Measurements from ENCODE around the gene NYAP1. TPM values are rescaled to one million over a fixed set of nuclear protein-coding genes. Genes with fewer than 3 reads are reported as not detected.

The NYAP1 gene
- total RNA-seq (2021): 1.3 and 3.2 TPM in 2 replicates
- percentile 24 among the genes with signal in this experiment for Bru-seq, nascent RNA
- percentile 27 among the genes with signal in this experiment for BruChase-seq, experiment 1, labeled RNA remaining after a 2-hour chase
- BruChase-seq, experiment 2, labeled RNA remaining after a 6-hour chase: percentile 31 among the genes with signal in this experiment
- long read RNA-seq, partial matches to known transcripts: 0 of 1 reads
- long read RNA-seq, other reads (novel, unspliced or antisense): 1 of 1 reads

DNA sequence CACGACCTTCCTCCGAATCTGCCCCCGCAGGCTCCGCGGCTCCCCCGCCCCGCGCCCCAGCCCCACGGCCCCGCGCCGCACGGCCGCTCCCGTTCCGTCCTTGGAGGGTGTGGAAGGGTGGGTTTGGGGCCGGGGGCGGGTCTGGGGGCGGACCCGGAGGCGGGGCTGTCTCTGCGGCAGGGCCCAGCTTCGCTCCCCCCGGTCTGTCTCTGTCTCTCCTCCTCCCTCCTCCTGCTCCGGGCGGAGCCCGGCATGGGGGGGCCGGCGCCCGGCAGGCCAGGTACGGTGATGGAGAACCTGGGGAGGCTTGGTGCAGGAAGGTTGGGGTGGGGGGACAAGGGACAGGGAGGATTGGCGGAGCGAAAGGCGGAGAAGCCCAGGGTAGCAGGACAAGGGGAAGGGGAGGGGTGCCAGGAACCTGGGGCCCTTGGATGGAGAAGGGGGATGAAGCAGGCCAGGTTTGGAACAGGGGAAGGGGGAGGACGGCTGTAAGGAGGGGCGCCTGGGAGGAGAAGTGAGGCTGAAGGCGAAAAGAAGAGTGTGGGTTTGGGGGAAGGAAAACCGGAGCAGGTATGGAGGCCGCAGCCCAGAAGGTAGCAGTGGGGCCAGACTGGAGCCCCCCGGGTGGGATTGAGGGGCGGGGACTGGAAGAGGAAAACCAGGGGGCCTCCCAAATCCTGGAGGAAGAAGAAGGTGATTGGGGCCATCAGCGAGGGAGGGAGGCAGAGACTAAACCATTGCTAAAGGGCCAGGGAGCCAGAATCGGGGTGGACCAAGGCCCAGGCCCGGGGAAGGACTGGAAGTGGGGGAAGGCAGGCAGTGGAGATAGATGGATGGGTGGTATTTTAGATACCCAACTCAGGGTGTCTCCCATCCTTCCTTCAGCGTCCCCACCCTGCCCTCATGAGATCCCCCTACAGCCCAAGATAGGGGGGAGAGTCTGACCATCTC is at the start of gene NYAP1:
NYAP1 (plus strand) TSS at position 206 of the 951 bp plus-strand sequence. CDS start 1,385 bp downstream, outside the sequence.
- CTCF ChIA-PET: interaction anchor here (0.5 kb wide), 1 partner anchor 80 kb away, joined by 4 read pairs; no protein-coding TSS in a partner anchor
- H3K4me1 ChIP-seq (ENCODE audit: insufficient read depth, low read length, poor library complexity, severe bottlenecking): peaks cover 14% of the 10 kb centered on the region
- no peak within 1 kb of the TSS for H3K27ac ChIP-seq (ENCODE audit: low read depth, low read length, poor library complexity, severe bottlenecking)
- BruUV-seq (replicated peaks): no TSS peak
- POLR2A ChIA-PET (ENCODE audit: low non-redundant PET): no interaction called here
- H3K4me3 ChIP-seq (ENCODE audit: low read depth, low read length, poor library complexity, severe bottlenecking): peak within 1 kb of the TSS; percentile 57
- H3K36me3 ChIP-seq (ENCODE audit: insufficient read depth, low read length, poor library complexity, severe bottlenecking): no peaks in the 10 kb centered on the region
- intact Hi-C loops (cut with micrococcal nuclease; ENCODE audit: unreplicated experiment): no loop called here
- no peaks in the 10 kb centered on the region for H3K27me3 ChIP-seq (replicated peaks; ENCODE audit: insufficient read depth, low read depth, low read length, poor library complexity)
- peak; percentile 73 for DNase-seq (ENCODE audit: low spot score)
- TF ChIP-seq, protein P1, sequence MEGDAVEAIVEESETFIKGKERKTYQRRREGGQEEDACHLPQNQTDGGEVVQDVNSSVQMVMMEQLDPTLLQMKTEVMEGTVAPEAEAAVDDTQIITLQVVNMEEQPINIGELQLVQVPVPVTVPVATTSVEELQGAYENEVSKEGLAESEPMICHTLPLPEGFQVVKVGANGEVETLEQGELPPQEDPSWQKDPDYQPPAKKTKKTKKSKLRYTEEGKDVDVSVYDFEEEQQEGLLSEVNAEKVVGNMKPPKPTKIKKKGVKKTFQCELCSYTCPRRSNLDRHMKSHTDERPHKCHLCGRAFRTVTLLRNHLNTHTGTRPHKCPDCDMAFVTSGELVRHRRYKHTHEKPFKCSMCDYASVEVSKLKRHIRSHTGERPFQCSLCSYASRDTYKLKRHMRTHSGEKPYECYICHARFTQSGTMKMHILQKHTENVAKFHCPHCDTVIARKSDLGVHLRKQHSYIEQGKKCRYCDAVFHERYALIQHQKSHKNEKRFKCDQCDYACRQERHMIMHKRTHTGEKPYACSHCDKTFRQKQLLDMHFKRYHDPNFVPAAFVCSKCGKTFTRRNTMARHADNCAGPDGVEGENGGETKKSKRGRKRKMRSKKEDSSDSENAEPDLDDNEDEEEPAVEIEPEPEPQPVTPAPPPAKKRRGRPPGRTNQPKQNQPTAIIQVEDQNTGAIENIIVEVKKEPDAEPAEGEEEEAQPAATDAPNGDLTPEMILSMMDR (conservative IDR thresholded peaks at IDR 0.05; ENCODE audit: low read depth, low read length): no peak
- no peak for TF ChIP-seq EZH2 (IDR thresholded peaks at IDR 0.05; ENCODE audit: borderline replicate concordance, low read depth, low read length, poor library complexity, severe bottlenecking)
- no peaks in the 10 kb centered on the region for H3K9me3 ChIP-seq (ENCODE audit: low read depth, low read length, poor library complexity, severe bottlenecking)

DNA sequence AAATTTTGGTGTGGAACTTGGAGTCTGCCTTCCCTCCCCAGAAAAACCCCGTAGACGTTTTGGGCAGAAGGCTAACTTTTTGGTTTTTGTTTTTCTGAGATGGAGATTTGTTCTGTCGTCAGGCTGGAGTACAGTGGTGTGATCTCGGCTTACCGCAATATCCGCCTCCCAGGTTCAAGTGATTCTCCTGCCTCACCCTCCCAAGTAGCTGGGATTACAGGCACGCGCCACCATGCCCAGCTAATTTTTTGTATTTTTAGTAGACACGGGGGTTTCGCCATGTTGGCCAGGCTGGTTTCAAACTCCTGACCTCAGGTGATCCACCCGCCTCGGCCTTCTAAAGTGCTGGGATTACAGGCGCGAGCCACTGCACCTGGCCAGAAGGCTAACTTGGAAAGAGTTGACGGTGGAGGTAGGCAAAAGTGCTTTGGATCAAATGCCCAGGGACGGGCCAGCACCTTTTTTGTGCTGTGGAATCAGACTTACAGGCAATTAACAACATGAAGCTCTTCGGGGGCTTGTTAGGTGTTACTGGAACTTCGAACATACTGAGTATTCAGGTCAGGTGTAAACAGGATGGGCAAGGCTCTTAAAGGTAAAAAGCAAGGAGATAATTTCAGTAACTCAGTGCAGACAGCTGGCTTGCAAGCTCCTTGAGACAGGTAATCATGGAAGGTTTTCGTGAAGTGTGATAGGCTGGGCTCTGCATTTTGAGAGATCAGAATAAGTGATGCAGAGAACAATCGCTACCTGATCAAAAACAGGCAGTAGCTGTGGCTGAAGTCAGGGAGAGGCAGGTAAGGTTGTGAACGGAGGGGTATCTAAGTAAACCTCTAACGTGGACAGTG is 49.2 kb upstream of the NYAP1 start:
- H3K27ac ChIP-seq (ENCODE audit: low read depth, low read length, poor library complexity, severe bottlenecking): peak overlapping the region; percentile 96
- H3K36me3 ChIP-seq (ENCODE audit: insufficient read depth, low read length, poor library complexity, severe bottlenecking): peaks cover 41% of the 10 kb centered on the region
- no peaks in the 10 kb centered on the region for H3K9me3 ChIP-seq (ENCODE audit: low read depth, low read length, poor library complexity, severe bottlenecking)
- TF ChIP-seq, protein P1 (conservative IDR thresholded peaks at IDR 0.05; ENCODE audit: low read depth, low read length): no peak
- TF ChIP-seq EZH2 (IDR thresholded peaks at IDR 0.05; ENCODE audit: borderline replicate concordance, low read depth, low read length, poor library complexity, severe bottlenecking): no peak
- peaks cover 23% of the 10 kb centered on the region for H3K4me1 ChIP-seq (ENCODE audit: insufficient read depth, low read length, poor library complexity, severe bottlenecking)
- peak overlapping the region; percentile 91 for H3K4me3 ChIP-seq (ENCODE audit: low read depth, low read length, poor library complexity, severe bottlenecking)
- intact Hi-C loops (cut with micrococcal nuclease; ENCODE audit: unreplicated experiment): no loop called here
- POLR2A ChIA-PET (ENCODE audit: low non-redundant PET): no interaction called here
- no peak for DNase-seq (ENCODE audit: low spot score)
- CTCF ChIA-PET: interaction anchor here (0.6 kb wide), 1 partner anchor 21 kb away, joined by 9 read pairs; no protein-coding TSS in a partner anchor
- no peaks in the 10 kb centered on the region for H3K27me3 ChIP-seq (replicated peaks; ENCODE audit: insufficient read depth, low read depth, low read length, poor library complexity)
- no TSS peak for BruUV-seq (replicated peaks)

Measured in A673 (cell line).